Thyroid gland (tissue), 4 donors: ENCODE data around the gene GJA9.

Experiments used
- POLR2A ChIP-seq, 2 donors: fragments of 450-650 bp; IDR thresholded peaks; one replicate each; pipeline ENCODE4 v1.6.1; 2017; ENCODE audit warnings: antibody characterized with exemption in 2 of 2, mild to moderate bottlenecking in 2 of 2, moderate library complexity in 1 of 2
- TF ChIP-seq, protein P1 (sequence below), 6 experiments: fragments of 200-600 bp in 3 of 6; fragments of 450-650 bp in 3 of 6; sonication (generic) in 3 of 6; IDR thresholded peaks; one replicate each; pipeline ENCODE4 v1.5.1; 2016 to 2019; ENCODE audit warnings: antibody characterized with exemption in 6 of 6, mild to moderate bottlenecking in 2 of 6, inconsistent platforms in 1 of 6, moderate library complexity in 1 of 6

DNA sequence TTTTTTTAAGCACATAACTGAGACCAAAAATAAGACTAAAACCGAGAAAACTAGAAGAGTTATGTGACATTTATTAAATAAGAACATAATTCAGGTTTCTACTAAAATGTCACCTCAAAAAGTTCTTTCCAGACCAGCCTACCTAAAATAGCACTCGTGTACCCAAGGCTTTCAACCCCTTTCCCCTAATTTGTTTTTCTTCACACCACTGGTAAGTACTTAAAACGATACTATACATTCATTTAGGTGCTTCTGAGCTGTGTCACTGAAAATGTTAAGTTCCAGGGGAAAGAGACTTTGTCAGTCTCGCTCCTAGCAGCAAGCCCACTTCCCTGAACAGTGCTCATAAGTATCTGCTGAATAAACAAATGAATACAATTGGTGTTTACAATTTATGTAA is 28.6 kb downstream of the GJA9 start:
- no peak for TF ChIP-seq POLR2A (IDR thresholded peaks at IDR 0.05)
- TF ChIP-seq, protein P1, sequence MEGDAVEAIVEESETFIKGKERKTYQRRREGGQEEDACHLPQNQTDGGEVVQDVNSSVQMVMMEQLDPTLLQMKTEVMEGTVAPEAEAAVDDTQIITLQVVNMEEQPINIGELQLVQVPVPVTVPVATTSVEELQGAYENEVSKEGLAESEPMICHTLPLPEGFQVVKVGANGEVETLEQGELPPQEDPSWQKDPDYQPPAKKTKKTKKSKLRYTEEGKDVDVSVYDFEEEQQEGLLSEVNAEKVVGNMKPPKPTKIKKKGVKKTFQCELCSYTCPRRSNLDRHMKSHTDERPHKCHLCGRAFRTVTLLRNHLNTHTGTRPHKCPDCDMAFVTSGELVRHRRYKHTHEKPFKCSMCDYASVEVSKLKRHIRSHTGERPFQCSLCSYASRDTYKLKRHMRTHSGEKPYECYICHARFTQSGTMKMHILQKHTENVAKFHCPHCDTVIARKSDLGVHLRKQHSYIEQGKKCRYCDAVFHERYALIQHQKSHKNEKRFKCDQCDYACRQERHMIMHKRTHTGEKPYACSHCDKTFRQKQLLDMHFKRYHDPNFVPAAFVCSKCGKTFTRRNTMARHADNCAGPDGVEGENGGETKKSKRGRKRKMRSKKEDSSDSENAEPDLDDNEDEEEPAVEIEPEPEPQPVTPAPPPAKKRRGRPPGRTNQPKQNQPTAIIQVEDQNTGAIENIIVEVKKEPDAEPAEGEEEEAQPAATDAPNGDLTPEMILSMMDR (IDR thresholded peaks at IDR 0.05): no peak
